HG03342 (cell line): Measurements from ENCODE around the gene PSD.

Experiments
- ATAC-seq: cut with Tn5 transposase; IDR thresholded peaks from one replicate; pipeline ENCODE4 v1.9.1; 2021; ENCODE audit warnings: mild to moderate bottlenecking, moderate library complexity; ENCODE audit not compliant: unreplicated experiment

PSD gene

GRCh38 chr10:102407425-102408130, 11.0 kb downstream of the PSD start:
- no peak for ATAC-seq

DNA sequence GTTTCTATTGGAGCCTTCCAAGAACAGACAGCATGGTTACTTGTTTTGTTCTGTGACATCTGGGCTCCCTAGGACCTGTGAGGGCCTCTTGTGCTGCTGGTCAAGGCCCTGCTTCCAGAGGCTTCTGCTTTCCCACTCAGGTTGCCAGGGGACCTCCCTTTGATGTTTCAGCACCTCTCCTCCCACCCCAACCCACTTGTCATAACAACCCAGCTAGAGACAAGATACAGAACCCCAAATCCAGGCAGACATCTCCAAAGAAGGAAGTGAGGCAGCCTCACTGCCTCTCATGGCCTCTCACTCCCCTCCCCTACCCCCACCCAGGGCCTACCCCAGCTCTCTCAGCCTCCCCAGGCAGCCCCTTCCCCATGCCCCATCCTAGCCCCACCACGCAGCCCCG, 11.8 kb downstream of the PSD start:
- ATAC-seq, result no peak

DNA sequence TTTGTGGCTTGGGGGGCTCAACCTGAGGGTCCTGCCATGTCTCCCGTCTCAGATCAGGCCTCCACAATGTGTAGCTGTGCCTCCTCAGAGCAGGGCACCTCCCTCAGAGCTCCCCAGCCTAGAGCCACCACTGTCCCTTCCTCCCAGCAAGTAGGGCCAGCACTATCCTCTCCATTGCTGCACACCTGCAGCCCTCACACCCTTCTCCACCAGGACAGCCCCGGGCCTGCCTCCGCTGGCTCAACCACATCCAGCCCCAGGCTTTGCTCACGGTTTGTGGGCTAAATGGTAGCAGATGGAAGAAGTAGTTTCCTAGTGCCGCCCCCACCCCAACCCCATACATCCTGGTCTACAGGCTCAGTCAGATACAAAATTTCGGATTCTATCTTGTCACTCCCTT, 13.0 kb downstream of the PSD start:
- ATAC-seq, result no peak

DNA sequence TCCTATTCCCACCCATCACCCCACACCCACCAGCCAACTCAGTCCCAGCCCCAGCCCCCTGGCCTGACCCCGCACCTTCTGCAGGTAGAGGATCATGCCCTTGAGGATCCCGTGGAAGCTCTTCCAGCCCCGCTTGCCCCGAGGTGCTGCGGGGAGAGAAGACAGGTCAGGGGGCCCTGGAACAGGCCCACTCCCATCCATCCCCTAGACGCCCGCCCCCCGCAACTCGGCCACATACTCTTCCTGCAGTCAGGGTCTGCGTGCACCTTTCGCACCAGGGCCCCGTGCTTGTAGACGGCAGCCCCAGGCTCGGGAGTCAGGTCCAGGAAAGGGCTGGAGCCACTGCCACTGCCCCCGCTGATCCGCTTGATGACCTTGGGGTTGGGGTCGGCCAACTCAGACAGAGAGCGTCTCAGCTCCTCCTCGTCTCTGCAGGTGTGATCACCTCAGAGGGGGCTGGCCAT, 13.4 kb downstream of the PSD start:
- ATAC-seq, result no peak

GRCh38 chr10:102404361-102405107, 14.1 kb downstream of the PSD start:
- no peak for ATAC-seq

DNA sequence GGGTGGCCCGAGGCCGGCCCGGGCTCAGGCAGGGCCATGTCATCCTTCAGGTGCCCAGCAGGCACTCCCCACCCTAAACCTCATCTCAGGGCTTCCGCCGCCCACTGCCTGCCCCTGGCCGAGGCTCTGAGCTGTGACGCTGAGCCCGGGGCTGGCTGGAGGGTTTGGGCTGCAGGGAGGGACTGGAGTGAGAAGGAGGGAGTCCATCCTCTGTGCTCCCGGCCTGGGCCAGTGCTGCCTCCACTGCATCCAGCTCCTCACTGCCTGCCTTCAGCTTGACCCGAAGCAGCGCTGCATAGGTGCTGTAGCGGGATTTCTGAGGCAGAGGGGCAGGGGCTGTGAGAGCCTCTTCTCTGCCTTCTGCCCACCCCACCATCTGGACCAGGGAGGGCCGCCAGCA, 15.5 kb downstream of the PSD start:
- ATAC-seq, result no peak

GRCh38 chr10:102402512-102402896, 16.1 kb downstream of the PSD start:
- ATAC-seq, result no peak

DNA sequence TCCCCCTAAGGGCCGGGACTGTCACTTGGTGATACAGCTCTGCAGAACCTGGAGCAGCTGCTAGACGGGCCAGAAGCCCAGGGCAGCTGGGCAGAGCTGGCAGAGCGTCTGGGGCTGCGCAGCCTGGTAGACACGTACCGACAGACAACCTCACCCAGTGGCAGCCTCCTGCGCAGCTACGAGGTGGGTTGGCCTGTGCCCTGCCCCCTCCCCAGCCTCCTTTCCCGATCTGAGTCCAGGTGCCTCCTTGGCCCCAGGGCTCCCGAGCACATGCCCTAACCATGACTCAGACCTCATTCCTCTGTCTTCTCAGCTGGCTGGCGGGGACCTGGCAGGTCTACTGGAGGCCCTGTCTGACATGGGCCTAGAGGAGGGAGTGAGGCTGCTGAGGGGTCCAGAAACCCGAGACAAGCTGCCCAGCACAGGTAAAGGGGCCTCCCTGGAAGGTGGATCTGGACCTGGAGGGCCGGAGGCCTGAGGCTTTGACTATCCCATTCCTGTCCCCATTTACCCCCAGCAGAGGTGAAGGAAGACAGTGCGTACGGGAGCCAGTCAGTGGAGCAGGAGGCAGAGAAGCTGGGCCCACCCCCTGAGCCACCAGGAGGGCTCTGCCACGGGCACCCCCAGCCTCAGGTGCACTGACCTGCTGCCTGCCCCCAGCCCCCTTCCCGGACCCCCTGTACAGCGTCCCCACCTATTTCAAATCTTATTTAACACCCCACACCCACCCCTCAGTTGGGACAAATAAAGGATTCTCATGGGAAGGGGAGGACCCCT, 16.7 kb downstream of the PSD start:
- no peak for ATAC-seq

- ATAC-seq, result no peak
These were observed 17.3 kb downstream of the PSD start for GRCh38 chr10:102401342-102401654.

DNA sequence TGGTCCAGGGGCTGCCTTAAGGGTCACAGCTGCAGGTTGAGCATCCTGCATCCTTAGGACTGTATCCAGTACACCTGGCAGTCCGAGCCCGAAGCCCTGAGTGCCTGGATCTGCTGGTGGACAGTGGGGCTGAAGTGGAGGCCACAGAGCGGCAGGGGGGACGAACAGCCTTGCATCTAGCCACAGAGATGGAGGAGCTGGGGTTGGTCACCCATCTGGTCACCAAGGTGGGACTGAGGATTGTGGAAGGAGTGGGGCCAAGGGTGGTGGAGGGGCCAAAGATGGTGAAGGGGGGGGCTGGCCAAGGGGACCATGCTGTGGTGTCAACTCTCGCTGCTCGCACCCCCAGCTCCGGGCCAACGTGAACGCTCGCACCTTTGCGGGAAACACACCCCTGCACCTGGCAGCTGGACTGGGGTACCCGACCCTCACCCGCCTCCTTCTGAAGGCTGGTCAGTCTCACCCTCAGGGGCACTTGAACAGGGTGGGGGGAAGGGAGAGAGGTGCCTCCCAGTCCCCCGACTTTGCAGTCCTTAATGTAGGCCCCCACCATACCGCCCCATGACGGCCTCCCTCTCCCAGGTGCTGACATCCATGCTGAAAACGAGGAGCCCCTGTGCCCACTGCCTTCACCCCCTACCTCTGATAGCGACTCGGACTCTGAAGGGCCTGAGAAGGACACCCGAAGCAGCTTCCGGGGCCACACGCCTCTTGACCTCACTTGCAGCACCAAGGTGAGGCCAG, 17.8 kb downstream of the PSD start:
- no peak for ATAC-seq

DNA sequence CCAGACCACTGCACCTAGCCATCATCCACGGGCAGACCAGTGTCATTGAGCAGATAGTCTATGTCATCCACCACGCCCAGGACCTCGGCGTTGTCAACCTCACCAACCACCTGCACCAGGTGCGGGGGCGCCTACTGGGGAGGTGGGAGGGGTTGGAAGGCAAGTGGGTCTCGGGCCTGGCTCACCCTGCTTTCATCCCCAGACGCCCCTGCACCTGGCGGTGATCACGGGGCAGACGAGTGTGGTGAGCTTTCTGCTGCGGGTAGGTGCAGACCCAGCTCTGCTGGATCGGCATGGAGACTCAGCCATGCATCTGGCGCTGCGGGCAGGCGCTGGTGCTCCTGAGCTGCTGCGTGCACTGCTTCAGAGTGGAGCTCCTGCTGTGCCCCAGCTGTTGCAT, 18.5 kb downstream of the PSD start:
- no peak for ATAC-seq

DNA sequence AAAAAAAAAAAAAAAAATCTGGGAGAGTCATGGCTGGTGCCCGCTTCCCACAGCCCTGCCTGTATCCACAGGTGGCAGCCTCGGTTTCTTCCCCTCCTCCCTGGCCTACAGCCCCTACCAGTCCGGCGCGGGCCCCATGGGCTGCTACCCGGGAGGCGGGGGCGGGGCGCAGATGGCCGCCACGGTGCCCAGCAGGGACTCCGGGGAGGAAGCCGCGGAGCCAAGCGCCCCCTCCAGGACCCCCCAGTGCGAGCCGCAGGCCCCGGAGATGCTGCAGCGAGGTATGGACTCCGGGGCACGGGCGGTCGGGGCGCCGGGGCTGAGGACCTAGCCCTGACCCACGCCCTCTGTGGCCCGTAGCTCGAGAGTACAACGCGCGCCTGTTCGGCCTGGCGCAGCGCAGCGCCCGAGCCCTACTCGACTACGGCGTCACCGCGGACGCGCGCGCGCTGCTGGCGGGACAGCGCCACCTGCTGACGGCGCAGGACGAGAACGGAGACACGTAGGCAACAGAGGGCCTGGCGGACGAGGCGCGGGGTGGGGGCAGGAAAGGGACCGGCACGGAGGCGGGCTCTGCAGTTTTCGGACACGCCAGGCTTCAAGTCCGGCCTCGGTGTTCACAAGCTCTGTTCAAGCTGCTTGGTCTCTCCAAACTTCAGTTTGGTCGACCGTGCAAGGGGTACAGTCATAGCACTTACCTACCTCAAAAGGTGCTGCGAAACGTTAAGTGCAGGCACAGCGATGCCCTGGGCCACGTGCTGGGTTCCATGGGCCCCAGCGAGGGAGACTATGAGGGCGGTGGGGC, 19.2 kb downstream of the PSD start:
- peak; percentile 42 for ATAC-seq

DNA sequence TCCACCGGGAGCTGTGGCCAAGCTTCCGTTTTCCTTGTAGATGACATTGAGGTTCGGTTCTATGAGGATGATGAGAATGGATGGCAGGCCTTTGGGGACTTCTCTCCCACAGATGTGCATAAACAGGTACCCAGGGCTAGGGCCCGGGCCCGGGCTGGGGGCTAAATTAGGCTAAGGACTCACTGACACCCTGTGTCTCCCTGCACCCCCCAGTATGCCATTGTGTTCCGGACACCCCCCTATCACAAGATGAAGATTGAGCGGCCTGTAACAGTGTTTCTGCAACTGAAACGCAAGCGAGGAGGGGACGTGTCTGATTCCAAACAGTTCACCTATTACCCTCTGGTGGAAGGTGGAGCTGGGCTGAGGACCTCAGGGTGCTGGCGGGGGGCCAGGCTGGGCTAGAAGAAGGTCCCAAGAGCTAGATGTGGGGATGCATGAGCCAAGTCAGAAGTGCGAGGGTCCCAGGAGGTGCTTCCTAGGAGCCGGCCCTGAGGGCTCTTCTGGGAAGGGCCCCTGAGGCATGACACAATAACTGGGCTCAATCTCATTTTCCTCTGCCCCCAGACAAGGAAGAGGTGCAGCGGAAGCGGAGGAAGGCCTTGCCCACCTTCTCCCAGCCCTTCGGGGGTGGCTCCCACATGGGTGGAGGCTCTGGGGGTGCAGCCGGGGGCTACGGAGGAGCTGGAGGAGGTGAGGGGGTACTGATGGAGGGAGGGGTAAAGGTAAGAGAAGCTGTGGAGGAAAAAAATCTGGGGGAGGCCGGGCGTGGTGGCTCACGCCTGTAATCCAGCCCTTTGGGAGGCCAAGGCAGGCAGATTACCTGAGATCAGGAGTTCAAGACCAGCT, 20.2 kb downstream of the PSD start:
- no peak for ATAC-seq

DNA sequence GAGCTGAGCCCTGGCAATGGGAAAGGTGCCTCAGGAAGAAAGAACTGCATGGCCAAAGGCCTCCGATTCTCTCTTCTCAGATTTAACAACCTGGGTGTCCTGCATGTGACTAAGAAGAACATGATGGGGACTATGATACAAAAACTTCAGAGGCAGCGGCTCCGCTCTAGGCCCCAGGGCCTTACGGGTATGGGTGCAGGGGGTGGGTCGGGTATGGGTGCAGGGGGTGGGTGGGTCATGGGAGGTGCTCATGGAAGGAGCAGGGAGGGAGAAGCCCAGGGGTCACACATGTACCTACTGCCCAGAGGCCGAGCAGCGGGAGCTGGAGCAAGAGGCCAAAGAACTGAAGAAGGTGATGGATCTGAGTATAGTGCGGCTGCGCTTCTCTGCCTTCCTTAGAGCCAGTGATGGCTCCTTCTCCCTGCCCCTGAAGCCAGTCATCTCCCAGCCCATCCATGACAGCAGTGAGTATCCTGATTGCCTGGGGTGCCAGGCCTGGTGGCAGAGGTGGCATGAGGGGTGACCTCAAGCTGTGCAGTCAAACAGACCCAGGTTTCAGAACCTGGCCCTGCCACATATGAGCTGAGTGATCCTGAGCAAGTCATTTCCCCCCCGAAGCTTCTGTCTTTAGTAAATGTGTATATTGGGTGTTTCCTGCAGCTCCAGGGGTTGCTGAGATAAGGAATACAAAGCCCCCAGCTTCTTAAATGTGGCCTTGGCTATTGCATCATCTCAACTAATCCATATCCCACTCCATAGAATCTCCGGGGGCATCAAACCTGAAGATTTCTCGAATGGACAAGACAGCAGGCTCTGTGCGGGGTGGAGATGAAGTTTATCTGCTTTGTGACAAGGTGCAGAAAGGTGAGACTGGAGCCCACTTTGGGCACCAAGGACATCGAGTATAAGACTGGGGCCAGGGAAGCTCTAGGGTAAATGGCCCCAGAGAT, 21.1 kb downstream of the PSD start:
- no peak for ATAC-seq

DNA sequence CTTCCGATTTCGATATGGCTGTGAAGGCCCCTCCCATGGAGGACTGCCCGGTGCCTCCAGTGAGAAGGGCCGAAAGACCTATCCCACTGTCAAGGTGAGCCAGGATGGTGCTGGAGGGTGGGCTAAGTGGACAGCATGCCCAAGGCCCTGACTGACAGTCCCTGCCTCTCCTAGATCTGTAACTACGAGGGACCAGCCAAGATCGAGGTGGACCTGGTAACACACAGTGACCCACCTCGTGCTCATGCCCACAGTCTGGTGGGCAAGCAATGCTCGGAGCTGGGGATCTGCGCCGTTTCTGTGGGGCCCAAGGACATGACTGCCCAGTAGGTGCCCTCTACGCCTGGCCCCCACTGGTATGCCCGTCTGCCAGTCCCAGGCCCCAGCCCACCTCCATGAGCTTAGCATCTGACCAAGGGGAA, 21.8 kb downstream of the PSD start:
- ATAC-seq, result no peak

GRCh38 chr10:102396317-102396650, 22.3 kb downstream of the PSD start:
- no peak for ATAC-seq

- peak; percentile 31 for ATAC-seq
These were observed 22.9 kb downstream of the PSD start, which contains the start of gene NFKB2 for GRCh38 chr10:102395400-102396316. NFKB2 (plus strand) TSS chr10:102395705; CDS start chr10:102395960, 255 bp downstream.
